Measurements from ENCODE around the gene PTPRG.

PTPRG gene

DNA sequence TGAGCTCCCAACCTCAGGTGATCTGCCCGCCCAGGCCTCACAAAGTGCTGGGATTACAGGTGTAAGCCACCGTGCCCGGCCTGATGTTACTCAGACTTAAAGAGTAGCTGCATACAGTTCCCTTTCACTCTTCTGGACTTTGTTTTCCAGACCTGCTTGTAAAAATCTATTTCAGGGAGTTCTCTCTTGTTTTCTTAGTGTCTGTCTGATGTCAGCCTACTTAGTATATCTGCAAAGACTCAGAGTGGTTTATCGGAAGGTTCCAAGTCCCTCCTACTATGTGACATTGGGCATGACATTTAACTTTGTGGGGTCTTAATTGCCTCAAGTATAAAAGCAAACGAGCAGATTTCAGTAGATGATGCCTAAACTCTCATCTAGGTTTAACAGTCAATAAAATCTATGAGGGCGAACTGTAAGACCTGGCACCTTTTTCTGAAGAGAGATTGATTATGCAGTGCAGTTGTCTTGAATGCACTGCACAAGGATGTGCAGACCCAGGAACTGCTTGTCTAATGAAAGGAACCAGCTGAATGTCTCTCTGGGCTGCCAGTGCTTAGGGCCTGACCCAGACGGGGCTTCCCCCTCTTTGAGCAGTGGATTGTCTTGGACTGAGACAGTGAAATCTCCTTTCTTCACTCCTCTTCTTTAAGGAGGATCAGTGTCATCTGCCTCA is 301.4 kb downstream of the PTPRG start:
- TF ChIP-seq CTCF (IDR thresholded peaks at IDR 0.05): no peak
- no peak overlapping the region for H3K27ac ChIP-seq
- no peak for DNase-seq (ENCODE audit: low spot score)
- no peak overlapping the region for H3K4me3 ChIP-seq

GRCh38 chr3:61863579-61863978 is 302.2 kb downstream of the PTPRG start:
- Histone ChIP-seq H3K27ac (no peak overlapping the region), H3K4me3 (no peak overlapping the region)
- DNase-seq (ENCODE audit: low spot score): no peak
- TF ChIP-seq CTCF (IDR thresholded peaks at IDR 0.05): no peak

DNA sequence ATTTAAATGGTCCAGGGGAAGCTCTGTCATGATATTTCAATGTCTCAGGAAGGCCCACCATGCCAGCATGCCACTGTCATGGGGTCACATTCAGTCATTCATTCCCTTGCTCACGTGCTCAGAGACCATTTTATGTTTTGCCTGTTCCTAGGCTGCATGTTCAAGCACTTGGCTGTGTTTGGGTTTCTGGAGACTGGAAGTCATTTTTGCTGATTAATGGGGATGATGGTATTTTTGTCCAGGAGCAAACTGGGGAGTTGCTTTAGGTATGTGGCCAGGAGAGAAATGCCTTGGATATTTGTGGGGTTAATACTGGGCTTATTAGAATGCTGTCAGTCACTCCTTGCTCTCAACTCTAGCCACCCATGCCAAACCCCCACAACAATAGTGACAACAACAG is 303.5 kb downstream of the PTPRG start:
- Histone ChIP-seq H3K27ac (no peak overlapping the region), H3K4me3 (no peak overlapping the region)
- no peak for DNase-seq (ENCODE audit: low spot score)
- no peak for TF ChIP-seq CTCF (IDR thresholded peaks at IDR 0.05)

DNA sequence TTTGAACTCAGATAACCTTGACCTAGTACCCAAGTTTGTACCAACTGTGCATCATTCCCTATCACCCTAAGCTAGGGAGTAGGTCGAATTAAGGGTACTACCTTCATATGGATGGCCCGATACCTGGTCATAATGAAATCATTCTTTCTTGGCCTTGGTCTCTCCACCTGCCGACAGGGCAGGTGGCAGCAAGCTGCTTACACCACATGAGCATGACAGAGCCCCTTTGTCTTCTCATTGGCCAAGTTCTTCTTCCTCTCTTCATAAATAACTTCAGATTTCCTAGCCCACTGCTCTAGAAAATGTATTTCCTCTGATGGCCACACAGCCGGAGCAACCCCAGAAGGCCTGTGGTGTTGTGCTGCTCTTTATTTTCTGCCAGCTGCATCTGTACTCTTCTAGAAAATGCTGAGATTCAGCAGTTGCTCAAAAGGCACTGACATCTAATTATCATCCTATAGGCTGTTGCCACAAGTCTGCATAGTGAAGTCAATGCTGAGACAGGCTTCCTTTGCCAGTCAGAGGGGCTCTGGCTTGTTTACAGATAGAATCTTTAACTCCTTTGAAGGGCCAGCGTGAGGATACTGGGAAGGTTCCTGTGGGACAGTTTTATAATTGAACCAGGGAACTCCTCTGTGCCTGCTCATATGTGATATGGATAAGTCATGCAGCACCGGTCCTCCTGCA is 304.2 kb downstream of the PTPRG start:
- no peak overlapping the region for H3K27ac ChIP-seq
- no peak overlapping the region for H3K4me3 ChIP-seq
- no peak for DNase-seq (ENCODE audit: low spot score)
- TF ChIP-seq CTCF (IDR thresholded peaks at IDR 0.05): no peak

GRCh38 chr3:61866153-61866542 is 304.8 kb downstream of the PTPRG start:
- no peak for TF ChIP-seq CTCF (IDR thresholded peaks at IDR 0.05)
- no peak for DNase-seq (ENCODE audit: low spot score)
- Histone ChIP-seq H3K4me3 (no peak overlapping the region), H3K27ac (no peak overlapping the region)

GRCh38 chr3:61866961-61867461 is 305.6 kb downstream of the PTPRG start:
- TF ChIP-seq CTCF (IDR thresholded peaks at IDR 0.05): no peak
- Histone ChIP-seq H3K27ac (no peak overlapping the region), H3K4me3 (no peak overlapping the region)
- no peak for DNase-seq (ENCODE audit: low spot score)

- TF ChIP-seq CTCF (IDR thresholded peaks at IDR 0.05): no peak
Observed at GRCh38 chr3:61868499-61868898, 307.1 kb downstream of the PTPRG start.

More at GRCh38 chr3:61868499-61868898, 307.1 kb downstream of the PTPRG start:
- DNase-seq (ENCODE audit: low spot score): no peak
- Histone ChIP-seq H3K27ac (no peak overlapping the region), H3K4me3 (no peak overlapping the region)

Measured in coronary artery (tissue), 2 donors.